Myocyte (in vitro differentiated cells): ENCODE data around the gene FAM98C. TPM values are rescaled to one million over a fixed set of nuclear protein-coding genes. Genes with fewer than 3 reads are reported as not detected.
"Not testable (repeated sequence)": the region's sequence is repeated elsewhere in the genome, so short reads cannot be mapped to it uniquely, and the experiment has no call there.

Experiments used
- DNase-seq: peaks from one replicate; pipeline ENCODE4 v3.0.0-alpha.2; 2012; ENCODE audit warnings: low read depth
- polyA plus RNA-seq: library from polyadenylated mRNA; unstranded; fragments of >200 nt; gene quantifications from one replicate; pipeline ENCODE4 v1.2.1, GENCODE V29; 2012; ENCODE audit warnings: missing spikeins
- total RNA-seq: library from RNA; depleted of rRNA; stranded (reverse); fragments of >200 nt; gene quantifications from 2 replicates; pipeline ENCODE4 v1.2.3, GENCODE V29; 2014

Gene FAM98C
- 11.7 and 11.8 TPM in 2 replicates for total RNA-seq
- polyA plus RNA-seq, result 20.3 TPM

DNA sequence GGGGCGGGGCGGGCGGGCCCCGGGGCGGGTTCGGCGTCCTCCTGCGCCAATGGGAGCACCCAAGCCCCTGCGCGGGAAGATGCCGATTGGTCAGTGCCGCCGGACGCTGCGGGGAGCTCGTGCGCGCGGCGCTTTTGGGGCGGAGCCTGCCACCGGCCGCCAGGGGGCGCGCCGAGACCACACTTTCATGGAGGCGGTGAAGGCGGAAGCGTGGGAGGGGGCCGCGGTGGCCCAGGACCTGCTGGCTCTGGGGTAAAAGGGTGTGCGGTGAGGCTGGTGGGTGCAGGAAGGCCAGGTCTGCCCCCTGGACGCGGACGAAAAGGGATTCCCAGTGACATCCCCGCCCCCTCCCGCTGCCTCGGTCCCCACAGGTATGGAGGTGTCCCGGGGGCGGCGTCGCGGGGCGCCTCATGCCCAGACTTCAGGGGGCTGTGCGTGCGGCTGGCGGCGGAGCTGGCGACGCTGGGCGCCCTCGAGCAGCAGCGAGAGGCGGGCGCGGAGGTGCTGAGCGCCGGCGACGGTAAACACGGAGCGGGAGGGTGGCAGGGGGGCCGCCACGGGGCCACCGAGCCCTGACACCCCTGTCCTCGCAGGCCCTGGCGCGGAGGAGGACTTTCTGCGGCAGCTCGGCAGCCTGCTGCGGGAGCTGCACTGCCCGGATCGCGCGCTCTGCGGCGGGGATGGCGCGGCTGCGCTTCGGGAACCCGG is at the start of gene FAM98C:
FAM98C (plus strand) TSS at position 127 of the 708 bp plus-strand sequence; CDS start at position 188, 61 bp downstream.
- DNase-seq, result peak; percentile 95

DNA sequence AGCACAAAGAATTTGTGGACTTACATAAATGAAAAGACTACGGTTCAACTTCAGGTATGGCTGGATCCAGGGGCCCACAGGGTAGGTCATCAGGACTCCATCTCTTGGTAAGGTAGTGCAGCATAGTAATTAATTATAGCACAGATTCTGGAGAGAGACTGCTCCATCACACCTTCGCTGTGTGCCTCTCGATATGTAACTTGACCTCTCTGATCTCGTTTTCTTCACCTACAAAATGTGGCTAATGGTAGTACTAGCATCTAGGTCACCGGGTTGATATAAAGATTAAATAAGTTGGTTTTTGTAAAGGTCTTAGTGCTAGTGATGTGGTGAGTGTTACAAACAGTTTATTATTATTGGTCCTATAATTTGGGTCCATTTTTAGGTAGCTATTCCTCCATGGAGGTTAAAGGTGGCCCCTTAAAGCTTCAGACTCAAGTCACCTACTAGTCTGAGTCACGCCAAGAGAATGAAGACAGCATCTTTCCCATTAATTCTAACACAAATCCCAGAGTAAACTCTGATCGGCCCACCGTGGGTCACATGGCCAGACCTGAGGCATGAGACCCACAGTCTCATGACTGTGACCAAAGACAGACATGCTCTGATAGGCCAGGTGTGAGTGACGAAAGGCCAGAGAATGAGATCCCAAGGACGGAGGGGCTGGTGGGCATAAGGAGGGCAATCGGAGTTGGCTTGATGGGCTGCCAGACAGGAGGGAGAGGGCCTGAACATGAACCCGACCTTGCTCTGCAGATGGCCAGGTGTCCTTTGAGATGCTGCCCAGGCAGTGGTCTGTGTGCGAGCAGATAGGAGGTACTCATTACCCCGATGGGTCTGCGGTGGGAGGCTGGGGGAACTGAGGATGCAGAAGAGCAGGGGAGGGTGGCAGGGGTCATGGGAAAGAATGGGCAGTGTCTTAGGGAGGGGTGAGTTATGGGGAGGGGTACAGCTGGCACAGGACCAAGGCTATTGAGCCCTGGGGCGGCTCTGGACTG is 46.9 kb upstream of the FAM98C start:
- DNase-seq, result no peak

DNA sequence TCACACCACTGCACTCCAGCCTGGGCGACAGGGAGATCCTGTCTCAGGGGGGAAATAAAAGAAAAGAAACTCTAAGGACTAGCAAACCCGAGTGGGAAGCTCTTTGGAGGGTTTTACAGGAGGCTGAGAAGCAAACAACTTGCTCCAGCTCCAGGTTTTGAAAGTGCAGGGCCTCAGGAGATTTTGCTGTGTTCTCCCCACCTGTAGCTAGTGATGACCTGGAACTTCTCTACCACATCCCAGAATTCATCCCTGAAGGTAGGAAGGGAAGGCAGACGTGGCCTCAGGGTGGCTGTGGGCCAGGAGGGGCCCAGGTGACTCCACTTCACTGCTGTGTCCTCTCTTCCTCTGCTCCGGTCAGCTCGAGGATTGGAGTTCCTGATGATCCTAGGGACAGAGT is 44.8 kb upstream of the FAM98C start:
- DNase-seq, result no peak

DNA sequence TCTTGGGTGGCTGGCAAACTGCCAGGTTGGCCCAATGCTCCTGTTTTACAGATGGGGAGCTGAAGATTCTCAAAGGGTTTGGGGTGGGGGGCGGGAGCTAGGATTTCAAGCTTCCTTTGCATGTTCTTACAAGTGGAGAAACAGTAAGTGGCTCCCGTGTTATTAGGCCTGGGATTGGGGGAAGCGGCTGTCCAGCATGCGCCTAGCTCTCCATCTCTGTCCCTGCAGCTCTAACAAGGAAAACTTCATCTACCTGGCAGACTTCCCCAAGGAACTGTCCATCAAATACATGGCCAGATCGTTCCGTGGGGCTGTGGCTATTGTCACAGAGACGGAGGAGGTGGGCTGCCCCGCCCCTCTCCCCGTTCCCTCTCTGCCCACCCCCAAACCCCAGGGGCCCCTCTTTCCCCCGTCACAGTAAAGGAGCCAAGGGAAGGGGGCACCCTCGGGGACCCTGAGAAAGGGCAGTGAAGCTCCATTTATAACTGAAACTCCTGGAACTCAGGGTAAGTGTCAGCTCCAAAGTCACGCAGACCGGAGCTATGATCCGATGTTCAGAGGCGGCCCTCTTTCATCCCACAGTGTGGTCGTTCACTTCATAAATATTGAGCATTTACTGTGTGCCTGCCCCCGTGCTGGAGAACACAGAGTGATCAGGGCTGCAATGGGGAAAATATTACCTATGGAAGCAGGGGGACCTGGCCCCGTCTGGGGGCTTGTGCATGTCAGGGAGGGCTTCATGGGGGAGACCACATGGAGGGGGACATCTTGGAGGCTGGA is 43.5 kb upstream of the FAM98C start:
- DNase-seq, result no peak

DNA sequence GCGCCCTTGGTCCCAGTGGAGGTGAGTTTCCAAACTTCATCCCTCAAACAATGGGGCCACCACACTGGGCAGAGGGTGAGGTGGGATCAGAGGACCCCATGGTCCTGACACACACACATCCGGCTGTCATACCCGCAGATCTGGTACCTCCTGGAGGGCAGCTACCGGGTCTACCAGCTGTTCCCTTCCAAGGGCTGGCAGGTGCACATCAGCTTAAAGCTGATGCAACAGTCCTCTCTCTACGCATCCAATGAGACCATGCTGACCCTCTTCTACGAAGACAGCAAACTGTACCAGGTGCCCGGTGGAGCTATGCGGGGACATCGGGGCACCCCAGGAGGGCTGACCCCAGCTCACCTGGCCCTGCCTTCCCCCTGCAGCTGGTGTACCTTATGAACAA is 42.5 kb upstream of the FAM98C start:
- DNase-seq, result no peak

DNA sequence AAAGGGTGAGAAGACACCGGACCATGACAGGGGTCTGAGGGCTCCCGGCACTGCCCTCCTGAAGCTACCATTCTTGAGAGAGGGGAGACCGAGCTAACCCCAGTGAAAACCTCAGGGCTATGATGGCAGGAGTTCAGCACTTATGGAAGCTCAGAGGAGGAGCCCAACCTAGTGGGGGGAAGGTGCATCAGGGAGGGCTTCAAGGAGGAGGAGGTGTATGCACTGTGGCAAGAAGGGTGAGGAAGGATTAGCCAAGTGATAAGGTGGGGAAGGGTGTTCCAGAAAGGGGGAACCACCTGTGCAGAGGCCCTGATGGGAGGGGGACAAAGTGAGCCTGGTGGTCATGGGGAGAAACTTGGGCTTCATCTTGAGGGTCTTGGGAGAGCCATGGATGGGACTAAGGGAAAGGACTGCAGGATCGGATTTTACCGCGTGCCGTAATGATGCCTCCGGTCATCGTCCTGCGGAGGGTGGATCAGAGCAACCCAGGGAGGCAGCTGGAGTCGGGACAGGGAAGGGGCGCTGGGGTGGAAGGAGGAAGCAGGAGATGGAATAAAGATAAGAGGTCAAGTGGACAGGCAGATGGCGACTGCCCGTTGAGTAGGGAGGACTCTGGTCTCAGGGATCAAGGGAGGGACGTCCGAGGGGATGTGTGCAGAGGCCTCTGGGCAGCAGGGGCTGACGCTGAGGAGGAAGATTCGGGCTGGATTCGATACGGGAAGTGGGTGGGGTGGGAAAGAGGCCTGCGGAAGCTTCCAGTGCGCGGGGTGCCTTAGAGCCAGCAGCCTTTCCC is 41.9 kb upstream of the FAM98C start:
- no peak for DNase-seq

DNA sequence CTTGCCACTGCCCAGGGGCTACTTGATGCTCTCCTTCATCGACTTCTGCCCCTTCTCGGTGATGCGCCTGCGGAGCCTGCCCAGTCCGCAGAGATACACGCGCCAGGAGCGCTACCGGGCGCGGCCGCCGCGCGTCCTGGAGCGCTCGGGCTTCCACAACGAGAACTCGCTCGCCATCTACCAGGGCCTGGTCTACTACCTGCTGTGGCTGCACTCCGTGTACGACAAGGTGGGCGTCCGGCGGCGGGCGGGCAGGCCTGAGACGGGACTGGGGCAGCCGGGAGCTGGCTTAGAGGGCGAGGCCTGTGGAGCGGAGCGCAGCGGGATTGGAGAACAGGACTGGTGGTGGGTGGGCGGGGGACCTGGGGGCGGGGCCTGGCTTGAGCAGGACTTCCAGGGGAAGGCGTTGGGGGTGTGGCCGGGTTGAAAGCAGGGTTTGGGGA is 41.2 kb upstream of the FAM98C start:
- DNase-seq, result peak; percentile 65

DNA sequence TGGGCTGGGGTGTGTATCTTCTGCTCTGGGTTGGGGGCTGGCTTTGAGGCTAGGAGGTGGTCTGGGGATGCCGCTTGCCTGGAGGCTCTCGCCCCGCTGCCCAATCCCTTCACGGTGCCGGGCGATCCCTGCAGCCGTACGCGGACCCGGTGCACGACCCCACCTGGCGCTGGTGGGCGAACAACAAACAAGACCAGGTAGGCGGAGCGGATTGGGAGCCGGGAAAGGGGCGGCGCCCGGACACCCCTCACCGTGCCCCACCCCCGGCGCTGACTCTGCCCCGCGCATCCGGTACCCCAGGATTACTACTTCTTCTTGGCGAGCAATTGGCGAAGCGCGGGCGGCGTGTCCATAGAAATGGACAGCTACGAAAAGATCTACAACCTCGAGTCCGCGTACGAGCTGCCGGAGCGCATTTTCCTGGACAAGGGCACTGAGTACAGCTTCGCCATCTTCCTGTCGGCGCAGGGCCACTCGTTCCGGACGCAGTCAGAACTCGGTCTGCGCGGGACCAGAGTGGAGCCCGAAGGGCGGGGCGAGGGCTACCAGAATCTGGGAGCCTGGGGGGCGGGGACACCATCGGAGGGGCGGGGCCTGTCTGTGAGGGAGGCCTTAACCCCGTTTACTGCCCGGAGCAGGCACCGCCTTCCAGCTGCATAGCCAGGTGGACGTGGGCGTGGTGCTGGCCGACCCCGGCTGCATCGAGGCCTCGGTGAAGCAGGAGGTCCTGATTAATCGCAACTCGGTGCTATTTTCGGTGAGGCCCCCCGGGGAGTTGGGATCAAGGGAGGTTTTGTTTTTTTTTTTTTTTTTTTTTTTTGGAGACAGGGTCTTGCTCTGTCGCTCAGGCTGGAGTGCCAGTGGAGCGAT is 40.6 kb upstream of the FAM98C start:
- DNase-seq, result peak; percentile 55

DNA sequence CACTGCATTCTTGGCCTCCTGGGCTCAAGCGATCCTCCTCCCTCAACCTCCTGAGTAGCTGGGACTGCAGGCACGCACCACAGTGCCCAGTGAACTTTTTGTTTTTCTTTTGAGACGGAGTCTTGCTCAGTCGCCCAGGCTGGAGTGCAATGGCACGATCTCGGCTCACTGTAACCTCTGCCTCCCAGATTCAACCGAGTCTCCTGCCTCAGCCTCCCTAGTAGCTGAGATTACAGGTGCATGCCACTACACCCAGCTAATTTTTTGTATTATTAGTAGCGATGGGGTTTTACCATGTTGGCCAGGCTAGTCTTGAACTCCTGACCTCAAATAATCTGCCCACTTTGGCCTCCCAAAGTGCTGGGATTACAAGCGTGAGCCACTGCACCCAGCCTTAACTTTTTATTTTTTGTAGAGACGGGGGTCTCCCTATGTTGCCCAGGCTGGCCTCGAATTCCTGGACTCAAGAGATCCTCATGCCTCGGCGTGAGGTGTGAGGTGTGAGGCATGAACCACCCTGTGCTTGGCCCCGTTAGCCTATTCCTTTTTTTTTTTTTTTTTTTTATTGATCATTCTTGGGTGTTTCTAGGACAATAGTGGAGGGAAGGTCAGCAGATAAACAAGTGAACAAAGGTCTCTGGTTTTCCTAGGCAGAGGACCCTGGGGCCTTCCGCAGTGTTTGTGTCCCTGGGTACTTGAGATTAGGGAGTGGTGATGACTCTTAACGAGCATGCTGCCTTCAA is 39.8 kb upstream of the FAM98C start:
- not testable (repeated sequence) for DNase-seq

DNA sequence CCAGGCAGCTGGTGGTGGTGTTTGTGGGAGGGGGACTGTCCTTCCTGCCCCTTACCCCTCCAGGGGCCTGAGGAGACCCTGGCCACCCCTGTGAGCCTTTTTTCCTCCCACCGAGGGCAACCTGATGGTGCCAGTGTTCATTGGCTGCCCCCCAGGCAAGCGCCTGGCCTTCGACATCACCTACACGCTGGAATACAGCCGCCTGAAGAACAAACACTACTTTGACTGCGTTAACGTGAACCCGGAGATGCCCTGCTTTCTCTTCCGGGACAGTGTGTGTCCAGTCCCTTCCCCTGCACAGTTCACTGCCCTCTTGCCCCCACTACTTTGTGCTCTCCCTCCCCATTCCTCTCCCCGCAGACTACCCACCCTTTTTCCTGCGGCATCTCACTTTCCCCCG is 35.9 kb upstream of the FAM98C start:
- no peak for DNase-seq

DNA sequence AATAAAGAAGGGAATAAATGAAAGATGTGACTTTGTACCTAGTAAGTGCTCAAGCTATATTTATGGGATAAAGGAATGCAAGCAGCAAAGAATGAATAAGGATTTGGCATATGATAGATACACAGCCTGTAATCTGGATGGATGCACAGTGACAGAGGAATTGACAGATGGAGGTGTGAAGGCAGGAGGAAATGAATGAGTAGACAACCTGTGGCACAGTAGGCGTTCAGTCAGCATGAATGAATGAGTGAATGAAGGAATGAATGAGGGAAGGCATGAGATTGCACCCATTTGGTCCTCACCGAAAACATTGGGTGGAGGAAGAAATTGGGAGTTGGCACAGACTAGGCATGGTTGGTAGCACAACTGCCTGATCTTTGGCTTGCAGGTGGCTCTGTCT is 33.3 kb upstream of the FAM98C start:
- DNase-seq, result no peak

DNA sequence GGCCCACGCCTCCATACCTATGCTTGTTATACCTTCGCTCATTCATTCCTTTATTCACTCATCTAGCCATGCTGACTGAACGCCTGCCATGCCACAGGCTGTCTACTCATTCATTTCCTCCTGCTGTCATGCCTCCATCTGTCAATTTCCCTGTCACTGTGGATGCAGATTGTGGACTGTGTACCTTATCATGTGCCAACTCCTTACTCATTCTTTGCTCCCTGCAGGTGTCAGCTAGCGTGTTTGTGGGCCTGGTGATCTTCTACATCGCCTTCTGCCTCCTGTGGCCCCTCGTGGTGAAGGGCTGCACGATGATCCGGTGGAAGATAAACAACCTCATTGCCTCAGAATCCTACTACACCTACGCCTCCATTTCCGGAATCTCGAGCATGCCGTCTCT is 32.6 kb upstream of the FAM98C start:
- no peak for DNase-seq

DNA sequence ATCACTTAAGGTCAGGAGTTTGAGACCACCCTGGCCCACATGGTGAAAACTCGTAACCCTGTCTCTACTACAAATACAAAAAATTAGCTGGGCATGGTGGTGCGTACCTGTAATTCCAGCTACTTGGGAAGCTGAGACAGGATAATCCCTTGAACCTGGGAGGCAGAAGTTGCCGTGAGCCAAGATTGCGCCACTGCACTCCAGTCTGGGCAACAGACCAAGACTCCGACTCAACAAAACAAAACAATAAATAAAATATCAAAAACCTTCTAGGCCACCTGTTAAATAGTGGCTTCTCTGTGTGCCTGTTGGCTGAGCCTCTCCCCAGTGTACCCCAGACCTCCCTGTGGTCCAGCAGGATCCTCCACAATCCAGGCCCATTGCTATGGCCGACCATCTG is 31.8 kb upstream of the FAM98C start:
- no peak for DNase-seq

DNA sequence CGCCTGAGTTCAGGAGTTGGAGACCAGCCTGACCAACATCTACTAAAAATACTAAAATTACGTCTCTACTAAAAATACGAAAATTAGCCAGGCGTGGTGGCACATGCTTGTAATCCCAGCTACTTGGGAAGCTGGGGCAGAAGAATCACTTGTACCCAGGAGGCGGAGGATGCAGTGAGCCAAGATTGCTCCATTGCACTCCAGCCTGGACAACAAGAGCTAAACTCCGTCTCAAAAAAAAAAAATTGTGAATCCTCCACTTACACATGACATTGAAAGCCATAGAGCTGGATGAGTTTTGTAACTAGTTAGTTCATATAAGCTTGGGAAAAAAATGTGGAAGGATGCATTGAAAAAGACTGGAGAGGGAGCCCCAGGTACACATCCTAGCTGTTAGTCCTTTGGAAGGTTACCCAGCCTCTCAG is 29.0 kb upstream of the FAM98C start:
- peak; percentile 32 for DNase-seq

DNA sequence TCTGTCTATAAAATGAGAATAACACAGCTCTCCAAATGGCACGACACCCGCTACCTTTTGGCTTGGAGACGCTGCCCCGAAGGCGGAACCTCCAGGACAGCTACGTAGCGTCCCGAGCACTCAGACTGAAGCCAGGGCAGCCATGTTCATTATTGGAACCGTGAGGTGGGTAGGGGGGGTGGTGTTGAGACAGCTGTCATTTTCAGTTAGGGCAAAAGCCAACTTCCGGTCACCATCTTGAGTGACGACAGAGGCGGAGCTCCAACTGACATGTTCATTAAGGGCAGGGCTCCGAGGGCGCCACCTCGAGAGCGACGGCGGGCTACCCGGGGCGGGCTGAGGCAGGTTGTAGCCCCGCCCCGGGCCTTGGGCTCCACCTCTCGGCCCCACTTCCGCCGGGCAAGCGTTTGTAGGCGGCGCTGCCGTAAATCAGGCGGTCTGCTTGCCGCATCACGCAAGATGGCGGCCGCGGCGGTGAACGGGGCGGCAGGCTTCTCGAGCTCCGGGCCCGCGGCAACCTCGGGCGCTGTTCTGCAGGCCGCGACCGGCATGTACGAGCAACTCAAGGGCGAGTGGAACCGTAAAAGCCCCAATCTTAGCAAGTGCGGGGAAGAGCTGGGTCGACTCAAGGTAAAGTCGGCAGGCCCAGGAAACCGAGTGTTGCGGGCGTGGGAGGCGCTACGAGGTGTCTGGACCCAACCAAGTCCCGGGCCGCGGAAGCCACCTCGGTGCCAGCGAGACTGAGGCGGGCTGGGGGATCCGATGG is 28.4 kb upstream of the FAM98C start, which contains the start of gene PSMD8:
PSMD8 (plus strand) TSS at position 240 of the 766 bp plus-strand sequence; CDS start at position 271, 31 bp downstream.
- DNase-seq, result peak; percentile 100

DNA sequence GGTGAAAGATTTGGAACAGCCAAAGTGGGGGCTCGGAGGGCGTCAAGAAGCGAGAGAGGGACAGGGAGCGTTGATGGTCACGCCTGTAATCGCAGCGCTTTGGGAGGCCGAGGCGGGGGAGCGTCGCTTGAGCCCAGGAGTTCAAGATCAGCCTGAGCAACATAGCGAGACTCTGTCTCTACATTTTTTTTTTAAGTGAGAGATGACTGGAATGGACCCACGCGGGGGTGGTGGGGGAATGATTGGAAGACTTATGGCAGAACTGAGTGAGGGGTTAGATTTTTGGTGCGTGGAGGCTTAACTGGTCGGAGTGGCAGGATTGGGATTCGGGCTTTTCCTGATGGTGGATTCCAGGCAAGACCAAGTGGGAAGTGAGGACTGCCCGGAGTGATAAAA is 27.8 kb upstream of the FAM98C start:
- no peak for DNase-seq

DNA sequence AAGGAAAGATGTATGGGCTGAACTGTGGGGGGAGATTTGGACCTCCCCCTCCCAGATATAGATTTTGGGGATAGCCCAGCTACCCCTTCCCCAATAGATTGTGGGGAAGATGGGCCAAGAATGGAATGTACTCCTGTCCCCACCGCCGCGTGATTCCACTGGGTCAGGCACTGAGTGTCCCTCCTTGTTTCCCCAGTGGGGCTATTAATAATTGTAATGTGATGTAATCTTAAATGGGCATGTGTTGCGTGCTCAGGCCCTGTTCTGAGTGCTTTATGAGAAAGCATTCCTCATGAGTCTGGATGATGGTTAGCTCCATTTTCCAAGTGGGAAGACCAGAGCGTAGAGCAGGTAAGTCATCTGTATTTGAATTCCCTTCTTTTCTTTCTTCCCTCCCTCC is 27.1 kb upstream of the FAM98C start:
- peak; percentile 81 for DNase-seq

DNA sequence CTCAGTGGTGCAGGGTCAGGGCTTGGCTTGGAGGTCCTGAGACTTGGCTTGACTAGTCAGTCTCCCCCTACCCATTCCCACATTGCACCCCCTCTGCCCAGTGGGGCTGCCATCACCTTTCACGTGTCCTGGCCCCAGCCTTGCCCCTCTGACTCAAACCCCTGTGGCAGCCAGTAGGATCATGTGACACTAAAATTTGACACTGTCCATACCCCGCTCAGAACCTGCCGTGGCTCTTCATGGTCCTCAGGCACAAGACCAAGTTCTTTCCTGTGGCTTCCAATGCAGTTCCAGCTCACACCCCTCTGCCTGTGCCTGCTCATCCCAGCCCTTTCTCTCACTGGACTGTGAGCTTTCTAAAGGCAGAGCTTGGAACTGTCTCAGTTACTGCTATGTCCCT is 26.3 kb upstream of the FAM98C start:
- peak; percentile 62 for DNase-seq
